CD4-positive, alpha-beta T cell (primary cell): Measurements from ENCODE around the gene PTPRN2. TPM values are rescaled to one million over a fixed set of nuclear protein-coding genes. Genes with fewer than 3 reads are reported as not detected.

Experiments used
- ATAC-seq: fragments of 200-7000 bp; cut with Tn5 transposase; one replicate; pipeline ENCODE4 v1.10.0; 2022; ENCODE audit warnings: mild to moderate bottlenecking; ENCODE audit not compliant: poor library complexity
- CTCF ChIA-PET: fragments of 350-600 bp; sonication (Branson Sonifier 250); formaldehyde crosslinking; loops from one replicate; lab custom pipeline; 2021; ENCODE audit warnings: antibody characterized with exemption, inconsistent platforms; lab: Charles Lee
- POLR2A ChIA-PET: fragments of 350-600 bp; sonication (Branson Sonifier 250); formaldehyde crosslinking; loops from one replicate; lab custom pipeline; 2021; ENCODE audit warnings: antibody characterized with exemption, inconsistent platforms; lab: Charles Lee
- DNase-seq, 14 experiments: peaks; one replicate each; pipeline ENCODE4 v3.0.0-alpha.2; 2013 to 2020; ENCODE audit warnings: mixed read lengths in 2 of 14
- H3K27ac ChIP-seq, 2 donors: one replicate each; pipeline versions ENCODE4 v1.5.1 to v1.7.0; 2013; ENCODE audit warnings: low read length in 2 of 2, low read depth in 1 of 2, mild to moderate bottlenecking in 1 of 2
- H3K27me3 ChIP-seq, 2 experiments: 1 replicate in 1 of 2; 2 replicates in 1 of 2; pipeline versions ENCODE4 v1.6.1 to v1.7.0; 2013; ENCODE audit warnings: low read length in 2 of 2, control low read depth in 1 of 2, mild to moderate bottlenecking in 1 of 2, moderate library complexity in 1 of 2; ENCODE audit not compliant: insufficient read depth in 2 of 2, control insufficient read depth in 1 of 2
- H3K36me3 ChIP-seq: one replicate; pipeline ENCODE4 v1.6.1; 2013; ENCODE audit warnings: low read length, control low read depth; ENCODE audit not compliant: insufficient read depth
- H3K4me1 ChIP-seq: one replicate; pipeline ENCODE4 v1.6.1; 2013; ENCODE audit warnings: low read length, control low read depth; ENCODE audit not compliant: insufficient read depth
- H3K4me3 ChIP-seq: one replicate; pipeline ENCODE4 v1.5.1; 2013; ENCODE audit warnings: mild to moderate bottlenecking, low read length, moderate library complexity
- H3K9me3 ChIP-seq, 2 experiments: 1 replicate in 1 of 2; 2 replicates in 1 of 2; pipeline versions ENCODE4 v1.6.1 to v1.7.0; 2013; ENCODE audit warnings: low read length in 2 of 2, mild to moderate bottlenecking in 2 of 2, control low read depth in 1 of 2, moderate library complexity in 1 of 2; ENCODE audit not compliant: control insufficient read depth in 1 of 2, insufficient read depth in 1 of 2
- H3K27ac Mint-ChIP-seq: one replicate; pipeline ENCODE4 v1.8.0; 2020; ENCODE audit warnings: mixed read lengths
- H3K27me3 Mint-ChIP-seq: one replicate; pipeline ENCODE4 v1.8.0; 2021; ENCODE audit warnings: mixed read lengths
- H3K36me3 Mint-ChIP-seq: one replicate; pipeline ENCODE4 v1.8.0; 2021; ENCODE audit warnings: low read depth, mixed read lengths
- H3K4me1 Mint-ChIP-seq: one replicate; pipeline ENCODE4 v1.8.0; 2021; ENCODE audit warnings: low read depth, mixed read lengths
- H3K4me3 Mint-ChIP-seq: one replicate; pipeline ENCODE4 v1.8.0; 2020; ENCODE audit warnings: mild to moderate bottlenecking, mixed read lengths
- H3K9me3 Mint-ChIP-seq: one replicate; pipeline ENCODE4 v1.8.0; 2020; ENCODE audit warnings: mixed read lengths
- intact Hi-C, 2 experiments: fragments of 100-400 bp; cut with DNase I in 1 of 2; cut with micrococcal nuclease in 1 of 2; formaldehyde crosslinking; loops; one replicate each; pipeline versions ENCODE4 v1.15.1 to v1.9.0; 2023 to 2025; cut with DNase I, micrococcal nuclease
- total RNA-seq, 174 experiments: library from RNA in 2 of 174; stranded (reverse) in 2 of 174; gene quantifications; one replicate each; pipeline ENCODE4 v1.2.3 and lab custom pipeline; 2021 to 2026
- TF ChIP-seq, protein P1 (sequence below): fragments of 200-600 bp; IDR thresholded peaks from one replicate; pipeline ENCODE4 v1.8.0; 2022; ENCODE audit warnings: antibody characterized with exemption, mild to moderate bottlenecking

PTPRN2 gene
- total RNA-seq, 2 experiments from 2014 or later, result 0.34 to 0.44 TPM

DNA sequence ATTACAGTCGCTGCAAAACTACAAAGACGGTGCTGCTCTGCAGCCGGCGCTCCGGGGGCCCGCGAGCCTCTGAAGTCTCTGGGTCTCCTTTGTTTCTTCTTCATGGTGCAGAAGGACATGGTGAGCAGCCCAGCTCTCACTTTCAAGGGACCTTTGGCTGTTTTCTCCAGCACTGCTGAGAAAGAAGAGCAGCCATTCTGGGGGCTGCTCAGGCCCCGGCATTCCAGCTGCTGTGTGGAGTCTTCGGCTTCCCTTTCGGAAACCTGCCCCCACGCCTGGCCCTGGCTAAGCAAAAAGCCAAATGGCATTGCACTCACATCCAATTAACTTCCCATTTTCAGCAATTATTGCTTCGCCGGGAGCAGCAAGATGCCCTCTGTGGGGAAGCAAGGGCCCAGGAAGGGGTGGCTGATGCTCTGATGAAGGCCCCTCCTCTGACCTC, 555.7 kb downstream of the PTPRN2 start:
- Mint-ChIP-seq H3K27ac (no peak overlapping the region), H3K4me3 (no peak overlapping the region), H3K4me1 (no peaks in the 10 kb centered on the region), H3K9me3 (peaks cover 4% of the 10 kb centered on the region), H3K36me3 (no peaks in the 10 kb centered on the region), H3K27me3 (peaks cover 32% of the 10 kb centered on the region)
- no peak for ATAC-seq
- TF ChIP-seq, protein P1, sequence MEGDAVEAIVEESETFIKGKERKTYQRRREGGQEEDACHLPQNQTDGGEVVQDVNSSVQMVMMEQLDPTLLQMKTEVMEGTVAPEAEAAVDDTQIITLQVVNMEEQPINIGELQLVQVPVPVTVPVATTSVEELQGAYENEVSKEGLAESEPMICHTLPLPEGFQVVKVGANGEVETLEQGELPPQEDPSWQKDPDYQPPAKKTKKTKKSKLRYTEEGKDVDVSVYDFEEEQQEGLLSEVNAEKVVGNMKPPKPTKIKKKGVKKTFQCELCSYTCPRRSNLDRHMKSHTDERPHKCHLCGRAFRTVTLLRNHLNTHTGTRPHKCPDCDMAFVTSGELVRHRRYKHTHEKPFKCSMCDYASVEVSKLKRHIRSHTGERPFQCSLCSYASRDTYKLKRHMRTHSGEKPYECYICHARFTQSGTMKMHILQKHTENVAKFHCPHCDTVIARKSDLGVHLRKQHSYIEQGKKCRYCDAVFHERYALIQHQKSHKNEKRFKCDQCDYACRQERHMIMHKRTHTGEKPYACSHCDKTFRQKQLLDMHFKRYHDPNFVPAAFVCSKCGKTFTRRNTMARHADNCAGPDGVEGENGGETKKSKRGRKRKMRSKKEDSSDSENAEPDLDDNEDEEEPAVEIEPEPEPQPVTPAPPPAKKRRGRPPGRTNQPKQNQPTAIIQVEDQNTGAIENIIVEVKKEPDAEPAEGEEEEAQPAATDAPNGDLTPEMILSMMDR, result no peak
- CTCF ChIA-PET, result no interaction called here
- intact Hi-C loops, result no loop called here
- H3K27ac ChIP-seq, result no peak overlapping the region
- no peaks in the 10 kb centered on the region for H3K36me3 ChIP-seq
- peak in 1 of 14 experiments; percentile 12 for DNase-seq
- no peaks in the 10 kb centered on the region for H3K27me3 ChIP-seq
- H3K4me3 ChIP-seq, result no peak overlapping the region
- no peaks in the 10 kb centered on the region for H3K4me1 ChIP-seq
- POLR2A ChIA-PET, result no interaction called here
- H3K9me3 ChIP-seq, result peaks cover 9 to 34% of the 10 kb centered on the region in 2 experiments

DNA sequence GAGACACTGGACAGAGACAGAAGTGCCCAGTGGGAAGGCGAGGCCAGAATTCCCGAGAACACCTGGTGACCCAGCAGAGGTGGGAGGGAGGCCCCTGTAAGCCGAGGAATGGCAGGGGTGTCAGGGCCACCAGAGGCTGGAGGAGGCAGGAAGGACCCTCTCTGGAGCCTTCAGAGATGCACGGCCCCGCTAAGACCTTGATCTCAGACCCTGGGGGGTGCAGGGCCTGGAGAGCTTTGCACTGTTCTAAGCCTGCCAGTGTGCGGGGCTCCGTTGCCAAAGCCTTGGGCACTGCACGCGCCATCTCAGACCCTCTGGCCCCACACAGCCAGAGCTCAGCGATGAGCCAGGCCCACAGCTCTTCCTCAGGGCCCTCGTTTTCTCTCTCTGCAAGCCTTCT, 557.1 kb downstream of the PTPRN2 start:
- Histone ChIP-seq H3K36me3 (no peaks in the 10 kb centered on the region), H3K27me3 (no peaks in the 10 kb centered on the region), H3K27ac (no peak overlapping the region), H3K9me3 (peaks cover 9 to 34% of the 10 kb centered on the region in 2 experiments), H3K4me3 (no peak overlapping the region), H3K4me1 (no peaks in the 10 kb centered on the region)
- TF ChIP-seq, protein P1, result no peak
- ChIA-PET CTCF (no interaction called here), POLR2A (no interaction called here)
- H3K4me3 Mint-ChIP-seq, result no peak overlapping the region
- intact Hi-C loops, result no loop called here
- peak in 1 of 14 experiments; percentile 12 for DNase-seq
- peaks cover 2% of the 10 kb centered on the region for H3K9me3 Mint-ChIP-seq
- no peaks in the 10 kb centered on the region for H3K36me3 Mint-ChIP-seq
- ATAC-seq, result no peak
- H3K4me1 Mint-ChIP-seq, result no peaks in the 10 kb centered on the region
- H3K27ac Mint-ChIP-seq, result no peak overlapping the region
- H3K27me3 Mint-ChIP-seq, result peaks cover 32% of the 10 kb centered on the region

DNA sequence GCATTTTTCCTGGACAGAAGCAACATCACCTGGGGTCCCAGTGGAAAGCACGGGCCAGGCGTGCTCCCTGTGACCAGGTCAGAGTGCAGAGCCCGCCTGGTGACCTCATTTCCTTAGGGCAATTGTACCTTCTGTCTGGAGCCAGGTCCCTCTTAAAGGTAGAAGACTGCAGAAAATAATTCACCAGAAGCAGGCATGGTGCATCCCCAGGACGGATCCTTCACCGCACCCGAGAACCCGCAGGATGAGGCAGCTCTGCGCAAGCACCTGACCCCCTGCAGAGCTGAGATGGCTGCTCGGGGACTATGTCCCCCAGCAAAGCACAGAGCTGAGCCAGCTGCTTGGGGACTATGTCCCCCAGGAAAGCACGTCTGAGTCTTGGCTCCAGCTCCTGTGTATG, 557.6 kb downstream of the PTPRN2 start:
- Mint-ChIP-seq H3K27me3 (peaks cover 32% of the 10 kb centered on the region), H3K4me1 (no peaks in the 10 kb centered on the region), H3K9me3 (peaks cover 2% of the 10 kb centered on the region), H3K36me3 (no peaks in the 10 kb centered on the region), H3K27ac (no peak overlapping the region), H3K4me3 (no peak overlapping the region)
- CTCF ChIA-PET, result no interaction called here
- Histone ChIP-seq H3K4me3 (no peak overlapping the region), H3K9me3 (peaks cover 9 to 34% of the 10 kb centered on the region in 2 experiments), H3K4me1 (no peaks in the 10 kb centered on the region), H3K27me3 (no peaks in the 10 kb centered on the region), H3K27ac (no peak overlapping the region), H3K36me3 (no peaks in the 10 kb centered on the region)
- TF ChIP-seq, protein P1, result no peak
- DNase-seq (peak in 1 of 14 experiments; percentile 28), ATAC-seq (no peak)
- intact Hi-C loops, result no loop called here
- POLR2A ChIA-PET, result no interaction called here
